DMS153 (cell line): ENCODE measurements around the gene ADAMTSL2.

Source experiments
- DNase-seq: peaks from one replicate; lab custom pipeline; 2025; lab: John Stamatoyannopoulos, UW

Gene ADAMTSL2

DNA sequence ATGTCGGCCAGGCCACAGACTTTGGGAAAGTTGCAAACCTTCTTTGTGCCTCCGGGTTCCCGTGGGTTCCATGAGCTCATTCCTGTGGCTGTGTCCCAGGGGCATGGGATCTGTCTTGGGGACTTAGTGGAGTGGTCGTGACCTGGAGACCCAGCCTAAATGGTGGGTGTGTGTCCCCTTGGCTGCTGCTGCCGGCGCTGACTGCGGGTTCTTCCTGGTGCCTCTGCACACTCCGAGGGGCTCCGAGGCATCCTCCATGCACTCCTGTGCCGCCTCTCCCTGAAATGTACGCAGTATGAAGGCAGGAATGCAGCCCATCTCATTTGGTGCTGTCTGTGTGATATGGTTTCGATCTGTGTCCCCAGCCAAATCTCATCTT is 34.6 kb upstream of the ADAMTSL2 start:
- no peak for DNase-seq

DNA sequence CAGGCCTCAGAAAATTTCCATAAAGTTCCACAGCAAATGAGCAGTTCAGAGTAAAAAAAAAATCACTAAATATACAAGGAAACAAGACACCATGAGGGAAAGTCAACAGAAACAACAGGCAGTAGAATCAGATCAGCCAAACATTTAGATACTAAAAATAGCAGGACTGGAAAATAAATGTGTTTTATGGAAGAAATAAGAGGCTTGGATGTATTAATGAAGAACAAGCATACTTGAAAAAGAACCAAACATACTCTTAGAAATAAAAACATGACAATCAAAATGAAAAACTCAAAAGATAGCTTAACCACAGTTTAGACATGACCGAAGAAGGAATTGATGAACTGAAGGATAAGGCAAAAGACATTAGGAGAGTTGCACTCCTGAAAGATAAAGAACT is 32.4 kb upstream of the ADAMTSL2 start:
- no peak for DNase-seq

DNA sequence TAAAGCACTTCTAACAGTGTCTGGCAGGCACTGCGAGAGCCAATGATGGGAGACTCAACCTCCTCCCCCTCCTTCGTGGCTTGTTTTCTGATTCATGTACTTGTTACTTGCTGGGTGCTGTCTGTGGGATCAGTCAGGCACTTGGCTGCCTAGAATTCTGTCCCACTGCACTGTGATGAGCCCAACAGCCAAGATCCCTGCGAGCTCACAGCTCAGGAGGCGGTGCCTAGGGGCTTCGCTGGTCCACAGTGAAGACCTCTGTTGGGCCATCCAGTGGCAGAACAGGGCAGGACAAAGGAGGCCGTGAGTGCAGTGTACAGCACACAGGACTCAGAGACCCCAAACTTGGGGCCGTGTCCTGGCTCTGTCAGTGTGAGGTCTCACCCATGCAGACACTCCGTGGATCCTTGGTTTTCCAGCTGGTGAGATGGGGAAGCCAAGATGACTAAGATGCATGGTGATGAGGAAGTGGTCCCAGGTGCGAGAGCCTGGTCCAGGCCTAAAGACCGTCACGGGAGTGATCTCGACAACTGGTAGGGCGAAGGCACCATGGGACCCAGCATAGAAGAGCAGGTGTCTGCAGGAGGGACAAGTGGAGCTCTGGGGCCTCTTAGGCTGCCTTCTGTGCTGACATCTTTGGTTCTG is 29.2 kb upstream of the ADAMTSL2 start:
- no peak for DNase-seq

DNA sequence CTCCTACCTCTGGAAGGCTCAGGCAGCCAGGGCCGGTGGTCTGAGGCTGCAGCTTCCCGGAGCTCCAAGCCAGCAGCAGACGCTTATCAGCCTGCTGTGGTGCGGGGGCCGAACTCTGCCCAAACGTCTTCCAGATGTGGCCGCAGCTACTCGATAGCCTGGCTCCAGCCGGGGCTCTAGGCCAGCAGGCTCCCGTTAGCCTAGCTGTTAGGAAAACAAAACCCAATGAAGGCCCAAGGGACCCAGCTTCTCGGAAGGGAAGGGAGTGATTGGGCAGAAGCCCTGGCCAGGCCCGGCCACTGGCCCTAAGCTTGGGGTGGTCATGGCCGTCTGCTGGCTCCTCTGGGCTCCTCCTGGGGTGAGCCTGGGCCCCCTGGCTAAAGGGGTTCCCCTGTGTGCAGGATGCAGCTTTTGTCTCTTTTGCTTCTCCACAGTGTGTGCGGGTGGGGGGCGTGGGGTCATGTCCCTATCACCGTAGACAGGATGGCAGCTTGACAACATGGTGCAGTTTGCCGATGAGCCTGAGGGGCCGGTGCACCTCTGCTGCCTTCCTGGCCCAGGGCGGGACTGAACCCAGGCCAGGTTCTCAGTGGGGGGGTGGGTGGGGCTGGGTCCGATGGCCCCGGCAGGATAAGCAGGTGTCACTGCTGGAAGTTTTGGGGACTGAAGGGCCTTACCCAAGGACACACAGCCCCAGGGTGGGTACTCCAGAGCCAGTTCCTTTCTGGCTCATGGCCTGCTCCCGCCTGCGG is 28.4 kb upstream of the ADAMTSL2 start:
- DNase-seq = no peak

DNA sequence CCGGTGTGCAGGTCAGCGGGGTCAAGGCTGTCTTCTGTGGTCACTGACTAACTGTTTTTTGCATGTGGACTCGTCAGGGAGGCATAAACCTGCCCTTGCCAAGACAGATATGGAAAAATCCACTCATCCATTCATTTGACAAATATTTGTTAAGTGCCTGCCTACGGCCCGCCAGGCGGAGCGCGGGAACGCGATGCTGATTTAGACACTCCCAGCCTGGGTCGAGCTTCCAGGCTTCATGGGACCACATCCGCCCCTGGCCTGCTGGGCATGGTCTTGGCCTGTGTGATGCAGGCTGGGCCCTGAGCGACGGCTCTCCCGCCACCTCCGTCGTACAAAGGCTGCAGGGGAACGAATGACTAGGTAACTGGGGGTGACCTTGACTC is 27.9 kb upstream of the ADAMTSL2 start:
- DNase-seq = peak; percentile 57

DNA sequence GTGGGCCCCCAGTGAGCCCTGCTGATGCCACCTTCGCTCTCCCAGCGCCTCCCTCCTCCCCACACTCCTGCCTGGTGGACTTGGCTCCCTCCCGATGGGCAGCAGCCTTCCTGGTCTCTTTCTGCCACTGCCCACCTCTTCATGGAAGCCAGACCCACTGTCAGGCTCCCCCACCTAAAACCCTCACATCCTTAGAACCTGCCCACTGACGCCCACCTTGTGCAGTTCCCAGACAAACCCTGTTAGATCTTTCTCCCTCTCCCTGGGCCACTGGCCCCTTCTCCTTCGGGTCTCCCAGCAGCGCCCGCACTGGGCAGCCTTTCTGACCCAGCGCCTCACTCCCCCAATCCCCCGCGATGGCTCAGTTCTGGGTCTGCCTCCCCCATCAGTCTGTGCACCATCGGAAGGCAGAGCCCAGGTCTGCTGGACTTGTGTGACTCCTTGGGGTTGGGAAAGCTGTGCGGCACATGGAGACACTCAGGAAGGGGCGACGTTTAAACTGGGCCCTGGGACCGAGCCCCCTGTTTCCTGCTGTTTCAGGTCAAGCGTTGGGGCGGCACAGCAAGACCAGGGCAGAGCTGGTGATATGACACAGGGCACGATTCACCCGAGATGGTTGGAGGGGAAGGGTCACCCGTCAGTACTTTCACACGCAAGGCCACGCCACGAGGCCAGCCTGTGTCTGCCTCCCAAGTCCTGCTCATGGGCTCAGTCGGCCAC is 27.1 kb upstream of the ADAMTSL2 start:
- no peak for DNase-seq

DNA sequence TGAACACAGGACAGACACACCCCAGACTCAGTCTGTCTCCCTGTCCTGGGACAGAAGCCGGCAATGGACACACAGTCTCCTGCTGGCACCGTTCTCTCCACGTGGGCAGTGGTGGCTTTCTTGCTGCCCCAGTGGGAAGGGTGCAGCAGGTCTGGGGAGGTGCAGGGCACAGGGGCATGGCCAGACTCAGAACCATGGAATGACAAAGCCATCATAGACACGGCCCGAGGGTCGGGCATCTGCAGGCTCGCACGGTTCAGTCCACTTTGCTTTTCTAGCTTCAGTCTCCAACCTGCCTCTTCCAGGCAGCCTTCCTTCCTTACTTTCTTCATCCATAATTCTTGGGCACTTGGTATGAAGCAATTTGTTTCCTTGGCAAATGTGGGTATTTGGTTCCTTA is 26.5 kb upstream of the ADAMTSL2 start:
- DNase-seq = no peak

DNA sequence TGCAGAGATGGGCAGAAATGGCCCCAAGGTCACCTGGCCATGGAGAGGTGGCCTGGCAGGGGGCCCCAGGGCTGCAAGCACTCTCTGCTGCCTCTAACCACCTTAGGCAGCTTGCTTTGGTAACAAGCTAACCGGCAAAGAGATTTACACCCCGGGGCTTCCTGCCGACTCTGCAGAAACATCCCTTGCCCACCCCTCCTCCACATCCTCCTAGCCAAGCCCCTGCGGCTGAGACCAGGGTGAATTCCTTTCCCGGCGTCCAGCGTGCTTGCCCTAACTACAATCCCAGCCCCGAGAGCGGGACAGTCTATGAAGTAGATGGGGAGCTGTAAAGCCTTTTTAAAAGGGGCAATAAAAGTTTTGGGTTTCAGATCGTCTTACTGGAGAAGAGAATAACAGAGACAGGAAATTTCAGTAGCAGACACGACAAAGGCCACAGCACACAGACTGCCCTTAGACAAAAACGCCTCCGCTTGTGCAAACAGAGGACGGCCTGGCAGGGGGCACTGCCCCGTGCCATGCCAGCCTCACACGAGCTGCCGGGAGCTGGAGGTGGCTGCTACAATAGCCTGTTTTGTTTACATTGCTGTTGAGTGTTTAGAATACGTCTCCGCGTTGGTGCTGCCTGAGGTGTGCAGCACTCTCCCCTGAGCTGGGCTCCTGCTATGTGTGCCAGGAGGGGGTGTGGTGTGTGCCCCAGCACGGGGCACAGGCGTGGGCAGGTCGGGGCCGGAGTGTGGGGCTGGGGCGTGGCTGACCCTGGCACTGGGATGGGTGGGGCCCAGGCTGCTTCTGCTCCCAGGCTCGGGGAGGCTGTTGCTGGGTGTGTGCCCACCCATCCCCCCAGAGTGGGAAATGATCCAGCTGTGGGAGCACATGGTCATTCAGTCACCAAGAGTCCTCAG is 25.1 kb upstream of the ADAMTSL2 start:
- DNase-seq = peak; percentile 98

DNA sequence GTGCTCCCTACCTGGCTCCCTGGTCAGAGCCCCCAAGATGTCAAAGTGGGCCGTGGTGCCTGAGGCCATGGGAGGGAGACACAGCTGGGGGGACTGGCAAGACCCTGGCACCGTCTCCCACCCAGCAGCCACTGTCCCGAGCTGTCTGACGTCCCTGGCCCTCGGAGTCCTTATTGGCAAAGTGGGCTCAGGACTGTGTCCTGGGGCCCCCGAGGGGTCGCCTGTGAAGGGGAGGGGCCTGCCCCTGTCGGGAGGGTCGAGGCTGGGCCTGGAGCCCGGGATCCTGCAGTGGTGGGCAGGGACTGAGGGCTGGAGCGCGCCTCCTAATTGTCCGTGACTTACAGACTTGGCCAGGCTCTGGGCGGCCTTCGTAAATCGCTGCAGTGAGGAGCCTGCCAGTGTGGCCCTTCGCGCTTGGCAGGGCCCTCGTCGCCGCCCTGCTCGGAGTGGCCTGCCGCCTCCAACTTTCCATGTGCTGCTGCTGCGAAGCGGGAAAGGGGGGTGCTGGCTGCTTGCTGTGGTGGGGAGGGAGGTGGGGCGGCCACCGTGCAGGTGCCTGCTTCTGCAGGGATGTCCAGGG is 23.5 kb upstream of the ADAMTSL2 start:
- no peak for DNase-seq

DNA sequence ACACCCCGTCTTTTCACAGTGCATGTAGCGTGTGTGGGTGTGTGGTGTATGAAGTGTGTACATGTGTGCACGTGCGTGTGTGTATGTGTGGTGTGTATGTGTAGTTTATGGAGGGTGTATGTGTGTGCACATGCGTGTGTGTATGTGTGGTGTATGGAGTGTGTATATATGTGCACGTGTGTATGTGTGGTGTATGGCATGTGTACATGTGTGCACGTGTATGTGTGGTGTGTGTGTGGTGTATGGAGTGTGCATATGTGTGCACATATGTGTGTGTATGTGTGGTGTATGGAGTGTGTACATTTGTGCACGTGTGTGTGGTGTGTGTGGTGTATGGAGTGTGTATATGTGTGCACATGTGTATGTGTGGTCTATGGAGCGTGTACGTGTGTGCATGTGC is 22.9 kb upstream of the ADAMTSL2 start:
- no peak for DNase-seq

DNA sequence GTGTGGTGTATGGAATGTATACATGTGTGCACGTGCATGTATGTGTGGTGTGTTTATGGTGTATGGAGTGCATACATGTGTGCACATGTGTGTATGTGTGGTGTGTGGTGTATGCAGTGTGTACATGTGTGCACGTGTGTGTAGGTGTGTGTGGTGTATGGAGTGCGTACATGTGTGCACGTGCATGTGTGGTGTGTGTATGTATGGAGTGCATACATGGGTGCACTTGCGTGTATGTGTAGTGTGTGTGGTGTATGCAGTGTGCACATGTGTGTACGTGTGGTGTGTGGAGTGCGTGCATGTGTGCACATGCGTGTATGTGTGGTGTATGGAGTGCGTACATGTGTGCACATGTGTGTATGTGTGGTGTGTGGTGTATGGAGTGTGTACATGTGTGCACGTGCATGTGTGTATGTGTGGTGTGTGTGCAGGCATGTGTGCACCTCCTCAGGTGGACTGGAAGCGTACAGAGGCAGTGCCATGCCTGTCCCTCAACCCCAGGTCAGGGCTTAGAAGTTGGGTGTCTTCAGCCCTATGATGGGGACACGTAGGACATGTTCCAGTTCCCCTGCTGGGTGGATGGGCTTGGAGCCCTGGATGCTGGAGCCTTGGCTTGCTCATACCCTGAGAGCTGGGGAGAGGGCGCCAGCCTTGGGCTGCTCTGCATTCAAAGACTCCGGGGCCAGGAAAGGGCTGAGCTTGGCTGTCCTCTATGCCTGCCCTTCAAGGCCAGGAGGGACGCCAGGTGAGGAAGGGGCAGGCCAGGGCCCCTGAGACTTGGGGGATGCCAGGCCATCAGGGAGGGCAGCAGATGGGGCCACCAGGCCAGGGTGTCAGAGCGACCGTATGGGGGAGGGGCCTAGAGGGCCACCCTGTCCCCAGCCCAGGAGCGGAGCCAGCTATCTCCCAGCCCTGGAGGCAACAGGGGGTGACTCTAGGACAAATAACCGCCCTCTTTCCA is 22.0 kb upstream of the ADAMTSL2 start:
- no peak for DNase-seq

DNA sequence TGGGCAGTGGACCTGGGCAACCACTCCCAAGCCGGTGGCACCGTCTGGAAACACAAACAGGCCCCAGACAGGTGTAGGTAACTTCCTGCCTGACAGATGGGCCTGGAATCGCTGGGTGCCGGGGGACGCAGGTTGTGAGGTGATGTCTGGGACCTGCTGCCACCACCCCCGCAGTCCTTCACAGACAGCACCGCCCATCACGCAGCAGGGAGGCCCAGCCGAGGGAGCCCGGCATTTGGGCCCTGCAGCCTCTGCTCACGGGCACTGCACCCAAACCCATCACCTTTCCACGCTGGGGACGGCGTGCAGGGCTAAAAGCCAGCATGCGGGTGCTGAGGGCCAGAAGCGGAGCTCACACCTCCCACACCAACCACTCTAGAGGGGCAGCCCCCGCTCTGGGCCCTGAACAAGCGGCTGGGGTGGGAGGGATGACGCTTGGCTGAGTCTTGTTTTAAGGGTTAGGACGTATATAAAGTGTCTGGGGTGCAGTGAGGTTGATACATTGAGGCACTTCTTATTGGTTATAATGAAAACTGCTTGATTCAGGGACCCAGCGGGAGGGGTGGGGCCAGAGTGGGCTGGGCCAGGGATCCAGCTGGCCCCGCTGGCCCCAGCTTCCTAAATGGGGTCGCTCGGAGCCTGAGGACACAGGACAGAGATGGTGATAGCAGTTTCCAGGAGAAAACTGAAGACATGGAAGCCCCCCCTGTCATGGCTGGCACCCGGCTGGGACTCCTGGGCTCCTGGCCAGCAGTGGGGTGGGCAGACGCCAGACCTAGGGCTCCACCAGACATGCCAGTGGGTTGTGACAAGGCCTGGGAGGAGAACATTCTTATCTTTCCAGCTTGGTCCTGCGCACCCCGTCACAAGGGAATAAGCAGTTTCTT is 21.0 kb upstream of the ADAMTSL2 start:
- DNase-seq = peak; percentile 81

DNA sequence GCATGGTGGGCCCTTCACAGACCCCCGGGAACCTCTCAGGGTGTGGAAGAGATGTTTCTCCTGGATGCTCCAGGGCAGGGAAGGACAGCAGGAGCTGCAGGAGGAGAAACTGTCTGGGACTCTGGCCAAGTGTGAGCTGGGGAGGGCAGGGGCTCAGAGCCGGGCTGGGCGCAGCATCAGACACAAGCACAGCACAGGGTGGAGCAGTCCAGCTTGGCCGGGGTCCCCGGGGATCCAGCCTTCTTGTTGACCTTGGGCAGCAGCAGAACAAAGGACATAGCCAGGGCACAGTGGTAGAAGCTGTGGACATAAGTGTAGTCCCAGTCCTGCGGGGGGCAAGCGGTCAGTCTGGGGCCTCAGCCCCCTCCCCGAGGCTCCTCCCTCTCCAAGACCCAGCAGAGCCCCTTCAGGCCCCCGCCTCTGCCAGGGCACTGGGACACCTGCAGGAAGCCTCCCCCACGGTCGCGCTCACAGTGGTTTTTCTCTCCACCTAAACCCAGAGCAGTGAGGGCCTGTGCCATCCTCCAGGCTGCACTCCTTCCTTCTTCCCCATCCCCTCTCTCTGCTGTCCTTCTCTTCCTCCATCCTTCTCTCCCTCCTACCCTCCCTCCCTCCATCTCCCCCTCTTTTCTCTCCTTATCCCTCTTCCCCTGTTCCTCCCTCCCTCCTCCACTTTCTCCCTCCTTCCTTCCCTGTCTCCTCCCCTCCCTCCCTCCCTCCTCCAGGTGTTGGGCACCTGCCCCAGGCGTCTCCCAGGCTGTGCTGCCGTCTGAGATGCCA is 19.9 kb upstream of the ADAMTSL2 start:
- DNase-seq = peak; percentile 46

DNA sequence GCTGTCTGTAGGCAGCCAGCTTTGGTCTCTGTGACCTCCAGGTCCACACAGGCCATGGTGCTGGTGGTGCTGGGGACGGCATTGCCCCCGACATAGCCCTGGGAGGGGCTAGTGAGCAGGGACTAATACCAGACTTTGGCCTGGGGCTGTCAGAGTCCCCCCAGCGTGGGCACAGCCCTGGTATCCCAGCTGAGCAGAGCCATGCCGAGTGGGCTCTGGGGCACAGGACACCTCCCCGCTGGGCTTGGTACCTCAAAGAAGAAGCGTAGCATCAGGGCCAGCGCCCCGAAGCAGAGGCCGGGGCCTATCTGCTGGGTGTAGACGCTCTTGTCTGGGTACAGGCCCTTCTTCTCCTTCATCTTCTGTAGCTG is 19.3 kb upstream of the ADAMTSL2 start:
- DNase-seq = no peak

DNA sequence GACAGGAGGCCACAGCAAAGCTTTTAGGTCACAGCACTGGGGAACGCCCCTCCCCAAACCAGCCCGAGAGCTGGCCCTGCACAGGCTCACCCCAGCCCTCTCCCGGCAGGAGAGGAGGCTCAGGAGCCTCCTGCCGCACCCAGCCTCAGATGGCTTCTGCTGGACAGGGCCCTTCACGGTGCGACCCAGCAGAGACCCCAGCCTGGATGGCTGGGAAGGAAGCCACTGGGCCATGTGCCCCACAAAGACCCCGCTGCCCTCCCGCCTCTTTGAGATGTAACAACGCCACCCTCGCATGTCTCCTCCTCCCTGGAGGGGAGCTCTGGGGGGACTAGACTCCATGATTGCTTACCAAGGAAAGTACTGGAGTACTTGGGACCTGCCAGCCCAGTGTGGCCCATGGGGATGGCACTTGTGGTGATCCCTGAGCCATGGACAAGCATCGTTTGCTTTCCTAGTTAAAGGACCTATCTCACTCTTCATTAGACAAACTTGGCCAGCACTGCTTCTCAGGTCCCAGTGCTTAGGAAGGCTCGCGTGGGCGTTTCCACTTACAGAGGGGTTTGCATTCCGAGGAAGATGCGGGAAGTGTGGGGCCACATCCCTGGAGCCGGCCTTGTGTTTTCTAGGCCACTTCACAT is 18.8 kb upstream of the ADAMTSL2 start:
- DNase-seq = no peak

DNA sequence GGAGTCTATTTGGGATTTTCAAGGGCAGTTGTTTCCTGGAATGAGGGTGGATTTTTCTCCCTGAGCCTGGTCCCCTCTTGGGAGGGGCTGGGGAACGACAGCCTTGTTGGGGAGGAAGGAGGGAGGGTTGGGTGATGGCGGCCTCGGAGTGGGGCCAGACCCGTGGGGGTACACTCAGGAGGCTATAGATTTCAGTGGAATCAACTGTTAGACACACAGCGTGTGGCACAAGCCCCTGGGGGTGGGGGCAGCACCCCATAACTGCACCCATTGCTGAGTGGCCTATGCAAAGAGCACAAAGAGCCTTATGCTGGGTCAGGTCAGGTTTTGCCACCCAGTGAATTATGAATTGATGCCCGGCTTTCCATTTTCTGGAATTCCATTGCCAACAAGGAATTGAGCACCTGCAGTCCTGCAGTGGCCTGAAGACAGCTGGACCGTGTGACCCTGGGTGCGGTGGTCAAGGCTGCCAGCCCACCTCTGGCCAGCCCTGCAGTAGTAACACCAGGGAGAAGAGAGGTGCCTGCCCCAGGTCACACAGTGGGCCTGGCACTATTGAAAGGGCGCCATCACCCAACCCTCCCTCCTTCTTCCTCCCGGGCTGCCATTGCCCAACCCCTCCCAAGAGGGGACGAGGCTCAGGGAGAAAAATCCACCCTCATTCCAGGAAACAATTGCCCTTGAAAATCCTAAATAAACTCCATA is 18.1 kb upstream of the ADAMTSL2 start:
- no peak for DNase-seq

DNA sequence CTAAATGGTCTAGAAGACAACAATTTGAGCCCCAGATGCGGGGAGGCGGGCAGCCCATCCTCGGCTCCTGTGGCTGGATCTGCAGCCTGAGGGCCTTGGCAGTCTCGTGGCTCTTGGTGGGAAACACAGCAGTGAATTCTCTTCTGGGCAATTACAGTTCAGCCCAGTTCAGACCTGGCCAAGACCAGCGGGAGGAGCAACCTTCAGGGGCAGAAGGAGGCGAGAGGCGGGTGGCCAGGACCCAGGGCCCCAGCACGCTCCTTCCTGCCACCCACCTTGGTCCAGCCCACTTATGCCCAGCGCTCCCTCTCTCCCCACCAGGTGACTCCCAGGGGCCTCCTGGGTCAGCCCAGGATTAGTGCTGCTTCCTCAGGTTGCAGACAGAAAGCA is 17.5 kb upstream of the ADAMTSL2 start:
- no peak for DNase-seq

DNA sequence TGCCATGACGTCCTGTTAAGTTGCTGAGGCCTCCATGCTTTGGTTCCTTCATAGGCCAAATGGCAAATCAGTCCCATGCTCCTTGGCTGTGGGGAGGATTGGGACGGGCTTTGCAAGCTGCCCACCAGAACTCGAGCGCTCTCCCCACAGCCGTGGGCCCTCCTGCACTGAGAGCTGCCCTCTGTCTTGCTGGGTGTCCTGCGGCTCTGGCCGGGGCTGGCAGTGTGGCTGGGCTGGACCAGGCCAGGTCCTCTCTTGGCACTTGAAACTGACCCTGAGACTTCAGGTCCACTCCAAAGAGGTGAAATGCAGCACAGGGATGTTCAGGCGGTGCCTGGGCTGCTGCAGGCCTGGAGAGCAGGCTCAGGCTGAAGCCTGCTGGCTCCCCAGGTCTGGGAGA is 16.8 kb upstream of the ADAMTSL2 start:
- no peak for DNase-seq
